GM12874 (cell line): ENCODE measurements around the gene NUP153.

Source experiments
- TF ChIP-seq, protein P1 (sequence below): IDR thresholded peaks from 2 replicates; pipeline ENCODE4 v1.5.1; 2011; ENCODE audit warnings: low read depth, mild to moderate bottlenecking, control low read depth, low read length, moderate library complexity; ENCODE audit not compliant: insufficient read depth

NUP153 gene

DNA sequence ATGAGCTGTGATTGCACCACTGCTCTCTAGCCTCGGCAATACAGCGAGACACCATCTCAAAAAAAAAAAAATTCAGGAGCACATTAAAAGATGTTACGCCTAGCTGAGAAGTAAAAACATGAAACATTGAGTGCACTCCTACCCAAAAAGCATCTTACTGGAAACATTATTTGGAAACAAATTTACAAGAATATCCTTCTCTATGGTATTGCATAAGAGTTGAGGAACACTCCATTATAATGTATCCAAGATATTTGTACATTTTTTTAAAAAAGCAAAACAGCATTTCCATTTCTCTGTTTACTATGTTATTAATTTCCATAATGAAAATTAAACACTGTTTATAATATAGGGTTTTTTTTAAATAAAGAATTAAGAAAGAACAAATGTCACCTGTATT, 58.0 kb downstream of the NUP153 start:
- TF ChIP-seq, protein P1, sequence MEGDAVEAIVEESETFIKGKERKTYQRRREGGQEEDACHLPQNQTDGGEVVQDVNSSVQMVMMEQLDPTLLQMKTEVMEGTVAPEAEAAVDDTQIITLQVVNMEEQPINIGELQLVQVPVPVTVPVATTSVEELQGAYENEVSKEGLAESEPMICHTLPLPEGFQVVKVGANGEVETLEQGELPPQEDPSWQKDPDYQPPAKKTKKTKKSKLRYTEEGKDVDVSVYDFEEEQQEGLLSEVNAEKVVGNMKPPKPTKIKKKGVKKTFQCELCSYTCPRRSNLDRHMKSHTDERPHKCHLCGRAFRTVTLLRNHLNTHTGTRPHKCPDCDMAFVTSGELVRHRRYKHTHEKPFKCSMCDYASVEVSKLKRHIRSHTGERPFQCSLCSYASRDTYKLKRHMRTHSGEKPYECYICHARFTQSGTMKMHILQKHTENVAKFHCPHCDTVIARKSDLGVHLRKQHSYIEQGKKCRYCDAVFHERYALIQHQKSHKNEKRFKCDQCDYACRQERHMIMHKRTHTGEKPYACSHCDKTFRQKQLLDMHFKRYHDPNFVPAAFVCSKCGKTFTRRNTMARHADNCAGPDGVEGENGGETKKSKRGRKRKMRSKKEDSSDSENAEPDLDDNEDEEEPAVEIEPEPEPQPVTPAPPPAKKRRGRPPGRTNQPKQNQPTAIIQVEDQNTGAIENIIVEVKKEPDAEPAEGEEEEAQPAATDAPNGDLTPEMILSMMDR: no peak

DNA sequence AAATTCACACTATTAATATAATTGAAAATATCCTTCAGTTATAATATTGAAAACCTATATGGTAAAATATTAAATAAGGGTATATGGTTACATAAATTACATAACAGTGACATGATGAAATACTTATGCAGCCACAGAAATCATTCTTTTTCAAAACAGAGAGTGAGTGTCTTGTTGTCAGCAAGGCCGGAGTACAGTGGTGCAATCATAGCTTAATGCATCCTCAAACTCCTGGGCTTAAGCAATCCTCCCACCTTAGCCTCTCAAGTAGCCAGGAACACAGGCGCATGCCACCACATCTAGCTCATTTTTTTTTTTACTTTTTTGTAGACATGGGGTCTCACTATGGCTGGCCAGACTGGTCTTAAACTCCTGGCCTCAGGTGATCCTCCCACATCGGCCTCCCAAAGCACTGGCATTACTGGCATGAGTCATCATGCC, 66.2 kb downstream of the NUP153 start:
- TF ChIP-seq, protein P1: no peak

DNA sequence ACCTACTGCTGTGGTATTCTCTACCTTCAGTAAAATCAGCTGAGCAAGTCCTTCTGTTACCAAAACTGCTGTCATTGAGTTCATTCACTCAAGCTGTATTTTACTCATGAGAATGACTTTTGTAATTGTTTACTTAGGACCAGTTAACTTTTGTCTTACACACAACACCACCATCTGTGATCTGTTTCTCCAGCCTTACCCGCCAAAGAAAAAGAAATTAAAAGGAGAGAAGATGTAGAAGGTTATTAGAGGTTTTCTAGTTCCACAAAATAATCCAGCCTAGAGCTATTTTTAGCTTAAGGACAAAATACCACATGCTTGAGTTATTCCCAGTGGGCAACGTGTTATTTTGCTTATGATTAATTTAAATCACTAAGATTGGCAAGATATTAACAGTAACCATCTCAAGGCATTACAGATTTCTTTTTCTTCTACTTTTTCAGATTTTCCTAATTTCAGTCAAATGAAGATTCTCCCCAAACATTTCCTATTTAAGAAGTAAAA, 68.5 kb downstream of the NUP153 start:
- TF ChIP-seq, protein P1: no peak

DNA sequence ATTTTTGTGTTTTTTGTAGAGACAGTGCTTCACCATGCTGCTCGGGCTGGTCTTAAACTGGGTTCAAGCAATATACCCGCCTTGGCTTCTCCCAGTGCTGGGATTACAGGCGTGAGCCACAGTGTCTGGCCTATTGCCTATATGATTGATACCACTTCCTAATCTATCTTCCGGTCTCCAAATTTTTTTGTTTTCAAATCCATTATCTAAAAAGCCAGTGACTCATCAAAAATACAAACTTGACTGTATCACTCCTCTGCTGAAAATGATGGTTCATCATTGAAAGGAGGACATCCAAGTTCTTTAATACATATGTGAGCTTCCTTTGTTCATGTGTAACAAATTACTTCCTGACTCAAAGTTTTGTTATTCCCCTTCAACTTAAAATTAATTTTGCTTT, 71.2 kb downstream of the NUP153 start:
- TF ChIP-seq, protein P1: no peak

DNA sequence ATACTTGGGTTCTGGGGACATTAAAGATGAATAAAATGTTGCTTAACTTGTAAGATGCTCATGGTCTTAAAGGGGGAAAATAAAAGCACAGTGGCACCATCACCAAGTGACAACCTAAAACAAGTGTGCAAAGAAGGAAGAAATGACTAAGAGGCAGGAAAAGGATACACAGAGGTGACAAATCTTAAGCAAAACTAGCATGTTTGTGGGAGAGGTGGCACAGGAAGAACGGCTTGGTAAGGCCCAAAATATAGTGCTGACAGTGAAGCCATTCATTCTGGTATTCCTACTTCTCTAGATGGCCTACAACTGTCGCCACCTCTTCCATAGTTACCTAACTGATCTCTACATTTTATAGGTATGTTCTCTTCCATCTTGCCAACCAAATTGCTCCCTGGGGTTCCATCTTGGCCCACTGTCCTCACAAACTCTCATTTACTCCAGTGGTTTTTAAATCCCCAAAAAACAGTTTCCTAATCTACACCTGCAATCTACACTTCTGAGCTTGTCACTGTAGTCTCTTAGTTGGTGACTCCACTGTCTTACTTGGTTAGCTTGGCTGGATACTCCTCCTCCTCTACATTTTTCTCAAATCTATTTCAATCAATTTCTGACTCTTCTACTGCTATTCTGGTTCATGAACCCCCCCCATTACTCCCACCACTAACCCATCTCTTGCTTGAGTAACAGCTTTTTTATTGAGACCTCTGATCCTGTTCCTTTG, 73.1 kb downstream of the NUP153 start:
- TF ChIP-seq, protein P1: no peak

DNA sequence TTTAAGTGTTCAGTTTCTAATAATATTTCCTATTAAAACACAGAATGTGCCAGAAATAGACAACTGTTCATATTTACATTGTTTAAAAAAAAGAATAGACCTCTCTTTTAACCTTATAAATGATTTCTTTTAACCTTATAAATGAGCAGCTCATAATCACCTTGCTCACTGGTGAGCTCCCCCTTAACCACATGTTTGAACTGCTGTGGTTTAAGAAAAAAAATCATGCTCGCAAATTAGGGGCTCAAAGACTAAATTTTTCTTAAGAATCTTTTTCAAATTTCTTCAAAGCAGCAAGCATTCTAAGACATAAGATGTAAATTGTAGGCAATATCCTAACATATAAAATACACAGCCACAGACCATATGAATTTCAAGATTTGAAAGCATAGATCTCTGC, 73.8 kb downstream of the NUP153 start:
- TF ChIP-seq, protein P1: no peak

DNA sequence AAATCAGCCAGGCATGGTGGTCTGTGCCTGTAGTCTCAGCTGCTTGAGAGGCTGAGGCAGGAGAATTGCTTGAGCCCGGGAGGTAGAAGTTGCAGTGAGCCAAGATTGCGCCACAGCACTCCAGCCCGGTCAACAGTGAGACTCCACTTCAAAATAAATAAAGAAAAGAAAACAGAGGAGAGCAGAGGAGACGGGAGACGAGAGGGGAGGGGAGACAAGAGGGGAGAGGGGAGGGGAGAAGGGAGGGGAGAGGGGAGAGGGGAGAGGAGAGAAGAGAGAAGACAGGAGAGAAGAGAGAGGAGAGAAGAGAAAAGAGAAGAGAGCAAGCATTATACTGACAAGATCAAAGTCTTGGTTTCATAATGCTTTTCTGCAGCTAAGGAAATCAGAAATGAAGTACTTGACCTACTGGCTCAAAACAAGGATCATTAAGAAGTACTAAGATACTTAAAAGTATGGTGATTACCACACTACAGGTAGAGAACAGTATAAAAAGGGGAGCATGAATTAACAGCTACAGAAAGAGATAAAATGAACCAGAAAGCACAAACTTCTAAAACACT, 76.1 kb downstream of the NUP153 start:
- TF ChIP-seq, protein P1: no peak
